Muscle layer of colon (tissue), 2 donors: ENCODE data around the gene KAT6B.

Experiments
- H3K27ac ChIP-seq: one replicate; pipeline ENCODE4 v1.7.0; 2013; ENCODE audit warnings: low read depth, mild to moderate bottlenecking, low read length, moderate library complexity
- H3K27me3 ChIP-seq, 2 donors: one replicate each; pipeline ENCODE4 v1.7.0; 2013; ENCODE audit warnings: low read length in 2 of 2, mild to moderate bottlenecking in 2 of 2; ENCODE audit not compliant: insufficient read depth in 2 of 2, control insufficient read depth in 1 of 2
- H3K36me3 ChIP-seq: one replicate; pipeline ENCODE4 v1.7.0; 2013; ENCODE audit warnings: mild to moderate bottlenecking, low read length; ENCODE audit not compliant: insufficient read depth
- H3K4me1 ChIP-seq: one replicate; pipeline ENCODE4 v1.7.0; 2013; ENCODE audit warnings: mild to moderate bottlenecking, low read length; ENCODE audit not compliant: insufficient read depth
- H3K4me3 ChIP-seq, 2 donors: one replicate each; pipeline ENCODE4 v1.7.0; 2013; ENCODE audit warnings: low read length in 2 of 2, low read depth in 1 of 2, mild to moderate bottlenecking in 1 of 2, moderate library complexity in 1 of 2
- H3K9ac ChIP-seq: one replicate; pipeline ENCODE4 v1.7.0; 2013; ENCODE audit warnings: low read length
- H3K9me3 ChIP-seq: one replicate; pipeline ENCODE4 v1.7.0; 2013; ENCODE audit warnings: mild to moderate bottlenecking, low read length
- donor health status: abdominal sarcoma.
- donor health status: Adenocarcinoma of cecum.

Gene KAT6B

DNA sequence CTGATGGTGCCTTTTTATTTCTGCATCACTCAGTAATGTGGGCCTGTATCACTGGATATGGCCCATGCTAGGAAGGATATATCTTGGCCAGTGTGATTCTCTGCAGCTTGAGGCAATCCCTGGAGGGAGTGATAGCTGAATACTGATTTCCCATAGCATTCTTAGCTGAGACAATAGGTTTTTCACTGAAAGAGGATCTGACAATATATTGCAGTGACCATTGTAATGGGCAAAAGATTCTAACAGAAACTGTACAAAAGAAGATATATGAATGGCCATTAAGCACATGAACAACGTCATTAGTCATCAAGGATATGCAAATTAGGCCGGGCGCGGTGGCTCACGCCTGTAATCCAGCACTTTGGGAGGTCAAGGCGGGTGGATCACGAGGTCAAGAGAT lies 117.8 kb downstream of the KAT6B start:
- H3K27me3 ChIP-seq, result no peaks in the 10 kb centered on the region
- H3K4me1 ChIP-seq, result peaks cover 19% of the 10 kb centered on the region
- no peak overlapping the region for H3K27ac ChIP-seq
- no peaks in the 10 kb centered on the region for H3K36me3 ChIP-seq
- H3K9ac ChIP-seq, result no peak overlapping the region
- no peaks in the 10 kb centered on the region for H3K9me3 ChIP-seq
- no peak overlapping the region for H3K4me3 ChIP-seq

DNA sequence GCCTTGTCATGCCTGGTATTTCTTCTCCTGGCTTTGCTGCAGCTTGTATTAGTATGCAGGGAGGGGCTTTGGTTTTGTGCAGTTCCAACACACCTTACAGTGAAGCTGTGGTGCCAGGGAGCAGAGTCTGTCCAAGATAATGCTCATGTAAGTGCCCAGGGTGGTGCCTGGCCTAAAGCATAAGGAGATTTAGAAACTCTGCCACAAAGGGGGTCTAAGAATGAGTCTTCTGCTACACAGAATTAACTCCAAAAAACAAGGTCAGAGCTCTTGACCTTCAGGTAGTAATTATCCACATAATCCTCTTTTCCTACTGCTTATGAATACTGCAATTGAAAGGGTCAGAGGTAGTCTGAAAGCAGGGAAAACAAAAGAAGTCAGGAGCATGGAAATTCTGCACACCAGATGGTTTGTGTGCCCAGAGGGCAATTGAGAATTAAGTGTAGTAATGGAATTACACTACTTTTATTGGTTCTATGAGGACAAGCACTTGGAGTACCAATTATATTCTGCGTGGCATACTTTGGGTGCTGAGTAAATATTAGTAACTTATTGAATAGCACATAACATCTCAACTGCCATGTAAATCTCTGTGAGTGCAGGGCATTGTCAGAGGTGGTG lies 121.5 kb downstream of the KAT6B start:
- Histone ChIP-seq H3K4me3 (no peak overlapping the region), H3K4me1 (peaks cover 29% of the 10 kb centered on the region), H3K27me3 (no peaks in the 10 kb centered on the region), H3K27ac (no peak overlapping the region), H3K36me3 (no peaks in the 10 kb centered on the region), H3K9ac (no peak overlapping the region), H3K9me3 (no peaks in the 10 kb centered on the region)

DNA sequence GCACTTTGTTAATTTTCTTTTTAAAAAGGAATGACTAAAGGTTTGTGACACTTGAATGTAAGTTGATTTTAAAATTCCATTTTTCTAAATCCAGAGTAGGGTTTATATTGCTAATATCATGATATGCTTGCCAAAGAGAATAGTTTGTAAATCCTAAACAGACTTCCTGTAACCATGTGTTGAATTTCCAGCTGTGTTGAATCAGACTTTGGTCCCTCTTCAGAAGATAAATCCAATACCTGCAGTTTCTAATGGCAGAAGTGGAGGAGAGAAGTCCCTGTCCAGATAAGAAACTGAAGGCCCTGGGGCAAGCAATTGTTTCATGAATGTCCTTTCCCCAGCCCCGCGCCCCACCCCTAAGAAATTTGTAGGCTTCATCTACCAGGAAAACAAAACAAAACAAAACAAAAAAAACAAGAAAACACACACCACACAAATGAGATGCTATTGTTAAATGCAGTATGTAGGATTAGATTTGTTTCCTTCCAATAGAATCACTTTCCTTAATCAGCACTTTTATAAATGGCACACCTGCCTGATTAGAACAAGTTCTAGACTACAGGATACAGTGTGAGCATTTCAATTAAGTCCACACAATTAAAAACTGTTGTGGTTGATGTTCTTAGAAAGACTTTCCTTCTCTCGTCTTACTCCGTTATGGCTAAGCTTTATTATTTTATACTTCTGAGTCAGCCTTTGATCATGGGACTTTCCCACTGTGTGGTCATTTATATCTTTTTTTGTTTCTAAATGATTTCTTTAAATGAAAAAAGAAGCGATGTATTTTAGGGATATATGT lies 122.8 kb downstream of the KAT6B start:
- no peaks in the 10 kb centered on the region for H3K9me3 ChIP-seq
- H3K9ac ChIP-seq, result no peak overlapping the region
- H3K4me1 ChIP-seq, result peaks cover 37% of the 10 kb centered on the region
- no peak overlapping the region for H3K27ac ChIP-seq
- no peaks in the 10 kb centered on the region for H3K27me3 ChIP-seq
- H3K4me3 ChIP-seq, result no peak overlapping the region
- H3K36me3 ChIP-seq, result no peaks in the 10 kb centered on the region

DNA sequence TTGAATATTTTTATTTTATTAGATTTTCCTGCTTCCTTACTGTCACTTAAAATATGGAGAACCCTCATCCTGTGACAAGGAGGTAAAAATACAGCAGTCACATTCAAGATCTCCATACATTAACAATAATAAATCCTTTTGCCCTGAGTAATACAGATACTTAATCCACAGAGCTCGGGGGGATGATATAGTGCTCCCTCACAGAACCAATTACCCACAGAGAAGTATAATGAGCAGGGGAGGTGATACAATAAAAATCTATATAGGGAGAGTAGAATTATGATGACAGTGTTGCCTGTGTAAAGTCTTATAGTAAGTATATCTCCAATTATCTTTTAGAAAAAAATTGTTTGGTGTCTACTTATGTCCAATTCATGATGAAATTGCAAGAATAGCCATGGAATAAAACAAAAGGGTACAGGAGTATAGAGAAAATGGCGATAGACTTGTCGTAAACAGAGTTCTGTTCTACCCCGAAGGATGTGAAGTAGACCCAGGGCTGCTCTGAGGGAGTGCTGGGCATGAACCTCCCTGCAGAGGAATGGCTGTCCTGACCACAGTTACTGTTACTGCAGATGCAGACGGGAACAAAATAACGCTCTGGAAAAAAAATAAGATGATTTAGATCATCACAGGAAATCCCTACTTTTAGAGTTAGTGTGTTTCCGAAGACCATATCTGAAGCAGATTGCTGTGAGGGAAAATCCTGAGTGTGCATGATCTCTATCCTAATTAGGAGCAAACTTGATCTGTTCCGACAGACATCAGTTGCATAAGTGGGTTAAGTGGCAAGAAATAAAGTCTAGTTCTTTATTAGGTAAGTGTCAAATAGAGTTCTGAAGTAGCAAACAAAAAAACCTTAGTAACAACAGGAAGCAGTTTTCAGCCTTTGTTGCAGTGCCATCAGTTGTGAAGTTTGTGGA lies 123.7 kb downstream of the KAT6B start:
- Histone ChIP-seq H3K9me3 (no peaks in the 10 kb centered on the region), H3K27me3 (no peaks in the 10 kb centered on the region), H3K4me3 (no peak overlapping the region), H3K36me3 (no peaks in the 10 kb centered on the region), H3K27ac (no peak overlapping the region), H3K4me1 (peaks cover 37% of the 10 kb centered on the region), H3K9ac (no peak overlapping the region)

DNA sequence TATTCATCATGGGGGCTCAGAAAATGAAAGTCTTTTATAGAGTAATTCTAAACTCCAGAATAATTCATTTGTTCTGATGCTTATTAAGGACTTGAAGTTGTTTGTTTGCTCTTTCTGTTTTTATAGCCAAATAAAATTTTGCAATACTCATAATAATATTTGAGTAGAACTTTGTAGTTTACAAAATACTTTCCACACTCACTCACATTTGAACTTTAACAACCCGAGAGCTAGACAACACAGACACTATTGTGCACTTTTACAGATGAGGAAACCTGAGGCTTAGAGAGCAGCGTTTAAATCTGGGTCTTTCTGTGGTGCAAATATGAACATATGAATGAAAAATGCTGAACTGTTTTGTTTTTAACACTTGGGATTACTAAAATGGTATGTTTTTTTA lies 126.8 kb downstream of the KAT6B start:
- no peaks in the 10 kb centered on the region for H3K36me3 ChIP-seq
- H3K9ac ChIP-seq, result no peak overlapping the region
- H3K4me3 ChIP-seq, result no peak overlapping the region
- peaks cover 37% of the 10 kb centered on the region for H3K4me1 ChIP-seq
- no peaks in the 10 kb centered on the region for H3K9me3 ChIP-seq
- no peak overlapping the region for H3K27ac ChIP-seq
- H3K27me3 ChIP-seq, result no peaks in the 10 kb centered on the region

DNA sequence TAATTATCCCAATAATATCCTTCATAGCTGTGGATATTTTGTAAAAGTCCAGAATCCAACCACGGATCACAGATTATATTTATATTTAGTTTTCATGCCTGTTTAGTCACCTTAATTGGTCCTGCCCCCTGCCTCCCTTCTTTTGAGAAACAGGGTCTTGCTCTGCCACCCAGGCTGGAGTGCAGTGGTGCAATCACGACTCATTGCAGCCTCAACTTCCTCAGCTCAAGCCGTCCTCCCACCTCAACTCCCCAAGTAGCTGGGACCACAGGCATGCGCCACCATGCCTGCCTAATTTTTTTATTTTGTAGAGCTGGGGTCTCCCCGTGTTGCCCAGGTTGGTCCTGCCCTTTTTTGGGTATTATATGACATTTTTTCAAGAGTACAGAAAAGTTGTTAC lies 129.4 kb downstream of the KAT6B start:
- Histone ChIP-seq H3K27me3 (no peaks in the 10 kb centered on the region), H3K4me3 (no peak overlapping the region), H3K9me3 (no peaks in the 10 kb centered on the region), H3K9ac (no peak overlapping the region), H3K4me1 (peaks cover 17% of the 10 kb centered on the region), H3K27ac (no peak overlapping the region), H3K36me3 (no peaks in the 10 kb centered on the region)

DNA sequence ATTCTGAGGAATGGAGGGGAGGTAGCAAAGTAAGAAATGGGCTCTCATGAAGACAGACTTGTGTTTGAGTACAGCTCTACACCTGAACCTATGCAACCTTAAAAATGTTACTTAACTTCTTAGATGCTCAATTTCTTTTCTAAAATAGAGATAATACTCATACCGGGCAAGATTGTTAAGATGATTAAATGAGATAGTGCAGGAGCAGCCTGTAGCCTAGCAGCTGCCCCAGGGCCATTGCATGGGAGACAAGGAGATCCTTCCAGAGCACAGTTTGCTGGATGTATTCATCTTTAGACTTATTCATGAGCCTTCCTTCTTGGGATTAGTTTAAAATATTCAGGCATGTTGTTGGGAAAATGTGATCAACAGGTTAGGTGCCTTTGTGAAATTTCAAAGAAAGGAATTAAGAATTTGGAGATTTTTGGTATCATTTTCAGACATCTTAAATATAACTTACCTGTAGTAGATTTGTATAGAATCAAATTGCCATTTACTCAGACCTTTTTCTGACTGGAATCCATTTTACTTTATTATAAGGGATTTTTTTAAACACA lies 130.2 kb downstream of the KAT6B start:
- H3K9ac ChIP-seq, result no peak overlapping the region
- no peak overlapping the region for H3K27ac ChIP-seq
- no peaks in the 10 kb centered on the region for H3K36me3 ChIP-seq
- peaks cover 17% of the 10 kb centered on the region for H3K4me1 ChIP-seq
- H3K4me3 ChIP-seq, result no peak overlapping the region
- H3K9me3 ChIP-seq, result no peaks in the 10 kb centered on the region
- no peaks in the 10 kb centered on the region for H3K27me3 ChIP-seq

DNA sequence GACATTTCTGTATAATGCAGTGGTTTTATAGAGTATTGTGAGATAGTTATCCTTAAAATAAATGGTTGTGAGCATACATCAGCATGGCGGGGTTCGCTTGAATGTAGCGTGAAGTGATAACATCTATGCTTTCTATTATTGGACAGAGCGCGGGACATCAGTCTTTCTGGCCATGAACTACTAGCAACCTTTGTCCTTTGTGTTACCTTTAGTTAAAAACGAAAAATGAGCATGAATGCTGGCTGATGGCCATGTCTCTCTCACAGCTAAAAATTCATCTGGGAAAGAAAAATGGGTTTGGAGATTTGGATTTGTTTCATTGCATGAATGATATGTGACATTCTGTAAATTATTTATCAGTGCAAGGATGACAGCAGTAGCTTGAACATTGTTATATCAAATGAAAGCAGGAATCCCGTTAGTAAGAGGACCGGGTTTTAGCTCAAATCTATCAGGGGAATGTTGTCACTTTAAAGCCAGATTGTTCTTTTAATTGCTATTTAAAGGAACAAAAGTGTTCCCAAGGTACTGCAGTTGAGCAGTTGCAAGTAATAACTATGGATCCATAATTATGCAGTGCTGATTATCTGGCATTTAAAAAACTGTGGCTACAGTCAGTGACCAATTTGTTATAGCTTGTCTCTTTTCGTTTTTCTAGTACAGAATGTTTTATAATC lies 131.0 kb downstream of the KAT6B start:
- H3K27me3 ChIP-seq, result no peaks in the 10 kb centered on the region
- no peak overlapping the region for H3K9ac ChIP-seq
- no peaks in the 10 kb centered on the region for H3K9me3 ChIP-seq
- H3K4me3 ChIP-seq, result no peak overlapping the region
- no peak overlapping the region for H3K27ac ChIP-seq
- H3K4me1 ChIP-seq, result peaks cover 17% of the 10 kb centered on the region
- no peaks in the 10 kb centered on the region for H3K36me3 ChIP-seq

DNA sequence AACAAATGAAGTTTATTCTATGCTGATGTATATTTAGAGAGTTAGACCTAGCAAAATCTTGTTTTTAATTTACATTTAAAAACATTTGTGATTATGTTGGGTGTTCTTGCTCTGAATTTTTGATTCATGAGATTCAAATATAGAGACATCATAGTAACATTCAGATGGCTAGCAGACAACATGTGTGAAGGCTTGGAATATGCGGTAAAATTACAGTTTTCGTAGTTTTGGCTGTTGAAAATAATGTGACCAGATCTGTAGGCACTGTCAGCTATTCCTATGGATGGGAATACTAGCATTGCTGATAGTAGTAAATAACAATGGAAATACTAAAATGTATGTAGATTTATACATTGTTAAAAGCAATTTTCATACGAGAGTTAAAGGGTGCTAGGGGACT lies 131.9 kb downstream of the KAT6B start:
- H3K4me3 ChIP-seq, result no peak overlapping the region
- H3K27ac ChIP-seq, result no peak overlapping the region
- no peaks in the 10 kb centered on the region for H3K36me3 ChIP-seq

DNA sequence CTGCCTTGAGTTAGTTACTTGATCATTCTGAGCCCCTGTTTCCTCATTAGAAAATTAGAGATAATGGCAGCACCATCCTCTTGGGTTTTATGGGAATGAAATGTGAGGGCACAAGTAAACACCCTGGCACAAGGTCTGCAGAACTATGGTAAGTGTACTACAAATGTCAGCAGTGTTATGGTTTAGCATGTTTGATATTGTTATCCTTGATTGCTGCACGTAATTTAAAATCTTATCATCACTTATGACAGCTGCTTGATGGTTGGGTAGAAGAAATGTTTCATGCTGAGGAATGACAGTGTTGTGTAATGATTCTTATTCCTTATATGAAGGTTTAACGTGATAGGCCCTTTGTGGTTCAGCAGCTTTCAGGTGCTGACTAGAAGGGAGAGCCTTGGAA lies 134.3 kb downstream of the KAT6B start:
- Histone ChIP-seq H3K4me1 (peaks cover 9% of the 10 kb centered on the region), H3K9ac (no peak overlapping the region), H3K27me3 (no peaks in the 10 kb centered on the region), H3K9me3 (no peaks in the 10 kb centered on the region), H3K4me3 (no peak overlapping the region), H3K27ac (no peak overlapping the region), H3K36me3 (no peaks in the 10 kb centered on the region)

More for the DNA sequence above, 131.9 kb downstream of the KAT6B start:
- Histone ChIP-seq H3K9me3 (no peaks in the 10 kb centered on the region), H3K4me1 (peaks cover 13% of the 10 kb centered on the region), H3K27me3 (no peaks in the 10 kb centered on the region), H3K9ac (no peak overlapping the region)

DNA sequence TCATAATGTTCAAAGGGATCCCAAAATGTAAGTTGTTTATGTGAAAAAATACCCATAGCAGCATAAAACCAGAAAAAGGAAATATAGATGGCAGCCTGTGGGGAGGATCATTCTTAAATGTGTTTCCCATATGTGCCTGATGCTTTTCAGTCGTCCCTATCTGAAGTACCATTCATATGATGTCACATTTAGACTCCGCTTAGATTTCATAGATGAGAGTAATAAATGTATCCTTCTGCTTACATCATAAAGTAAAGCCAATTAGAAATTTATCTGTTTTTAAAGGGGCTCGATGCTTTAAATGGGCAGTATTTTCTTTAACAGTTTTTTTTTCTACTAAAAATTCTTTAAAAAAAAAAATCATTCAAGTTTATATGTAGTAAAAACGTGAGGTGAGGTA lies 136.1 kb downstream of the KAT6B start:
- Histone ChIP-seq H3K27me3 (no peaks in the 10 kb centered on the region), H3K36me3 (no peaks in the 10 kb centered on the region), H3K9ac (no peak overlapping the region), H3K27ac (no peak overlapping the region), H3K4me3 (no peak overlapping the region), H3K9me3 (no peaks in the 10 kb centered on the region), H3K4me1 (peaks cover 3% of the 10 kb centered on the region)
